ENCODE measurements around the gene UFSP1. TPM values are rescaled to one million over a fixed set of nuclear protein-coding genes. Genes with fewer than 3 reads are reported as not detected.
A peak's percentile ranks its signal among the peaks of the same experiment; 100 is the strongest.

Gene UFSP1
- total RNA-seq, 1 donor from 2014 or later, result 0.58 TPM

- DNase-seq (ENCODE audit: low read depth), result no peak
- no peak overlapping the region for H3K4me3 ChIP-seq (ENCODE audit: low read depth, low read length)
- no peak for TF ChIP-seq CTCF (conservative IDR thresholded peaks at IDR 0.05; ENCODE audit: low read depth, low read length)
Observed at GRCh38 chr7:100879685-100880261, 9.7 kb downstream of the UFSP1 start.

- TF ChIP-seq CTCF (conservative IDR thresholded peaks at IDR 0.05; ENCODE audit: low read depth, low read length), result no peak
- DNase-seq (ENCODE audit: low read depth), result no peak
- H3K4me3 ChIP-seq (ENCODE audit: low read depth, low read length), result no peak overlapping the region
Observed at GRCh38 chr7:100878685-100879084, 10.8 kb downstream of the UFSP1 start.

- TF ChIP-seq CTCF (conservative IDR thresholded peaks at IDR 0.05; ENCODE audit: low read depth, low read length), result no peak
- H3K4me3 ChIP-seq (ENCODE audit: low read depth, low read length), result no peak overlapping the region
- DNase-seq (ENCODE audit: low read depth), result no peak
Observed at GRCh38 chr7:100878013-100878412, 11.5 kb downstream of the UFSP1 start.

GRCh38 chr7:100875356-100875751, 14.2 kb downstream of the UFSP1 start:
- no peak for DNase-seq (ENCODE audit: low read depth)
- peak overlapping the region; percentile 75 for H3K4me3 ChIP-seq (ENCODE audit: low read depth, low read length)
- no peak for TF ChIP-seq CTCF (conservative IDR thresholded peaks at IDR 0.05; ENCODE audit: low read depth, low read length)

- H3K4me3 ChIP-seq (ENCODE audit: low read depth, low read length), result peak within 1 kb of the TSS; percentile 75
- peak; percentile 21 for TF ChIP-seq CTCF (conservative IDR thresholded peaks at IDR 0.05; ENCODE audit: low read depth, low read length)
- DNase-seq (ENCODE audit: low read depth), result no peak
Observed at GRCh38 chr7:100874577-100875355, 14.7 kb downstream of the UFSP1 start, which contains the start of gene SRRT. Gene SRRT (plus strand): TSS chr7:100875103. CDS start chr7:100875591, 488 bp downstream.

GRCh38 chr7:100874300-100874576, 15.3 kb downstream of the UFSP1 start:
- peak overlapping the region; percentile 75 for H3K4me3 ChIP-seq (ENCODE audit: low read depth, low read length)
- TF ChIP-seq CTCF (conservative IDR thresholded peaks at IDR 0.05; ENCODE audit: low read depth, low read length), result no peak
- no peak for DNase-seq (ENCODE audit: low read depth)

All from epithelial cell of proximal tubule (primary cell).